ENCODE results near the gene NHSL1.

DNA sequence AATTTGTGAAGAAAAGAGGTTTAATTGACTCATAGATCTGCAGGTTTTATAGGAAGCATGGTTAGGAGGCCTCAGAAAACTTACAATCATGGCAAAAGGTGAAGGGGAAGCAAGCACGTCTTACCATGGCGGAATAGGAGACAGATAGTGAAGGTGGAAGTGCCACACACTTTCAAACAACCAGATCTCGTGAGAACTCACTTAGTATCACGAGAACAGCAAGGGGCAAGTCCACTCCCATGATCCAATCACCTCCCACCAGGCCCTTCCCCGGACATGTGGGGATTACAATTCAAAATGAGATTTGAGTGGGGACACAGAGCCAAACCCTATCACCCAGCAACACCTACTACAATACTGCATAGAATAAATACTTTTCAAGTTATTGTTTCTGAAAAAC is 102.6 kb downstream of the NHSL1 start:
- TF ChIP-seq, protein P1, sequence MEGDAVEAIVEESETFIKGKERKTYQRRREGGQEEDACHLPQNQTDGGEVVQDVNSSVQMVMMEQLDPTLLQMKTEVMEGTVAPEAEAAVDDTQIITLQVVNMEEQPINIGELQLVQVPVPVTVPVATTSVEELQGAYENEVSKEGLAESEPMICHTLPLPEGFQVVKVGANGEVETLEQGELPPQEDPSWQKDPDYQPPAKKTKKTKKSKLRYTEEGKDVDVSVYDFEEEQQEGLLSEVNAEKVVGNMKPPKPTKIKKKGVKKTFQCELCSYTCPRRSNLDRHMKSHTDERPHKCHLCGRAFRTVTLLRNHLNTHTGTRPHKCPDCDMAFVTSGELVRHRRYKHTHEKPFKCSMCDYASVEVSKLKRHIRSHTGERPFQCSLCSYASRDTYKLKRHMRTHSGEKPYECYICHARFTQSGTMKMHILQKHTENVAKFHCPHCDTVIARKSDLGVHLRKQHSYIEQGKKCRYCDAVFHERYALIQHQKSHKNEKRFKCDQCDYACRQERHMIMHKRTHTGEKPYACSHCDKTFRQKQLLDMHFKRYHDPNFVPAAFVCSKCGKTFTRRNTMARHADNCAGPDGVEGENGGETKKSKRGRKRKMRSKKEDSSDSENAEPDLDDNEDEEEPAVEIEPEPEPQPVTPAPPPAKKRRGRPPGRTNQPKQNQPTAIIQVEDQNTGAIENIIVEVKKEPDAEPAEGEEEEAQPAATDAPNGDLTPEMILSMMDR (IDR thresholded peaks at IDR 0.05; ENCODE audit: low read length): no peak
- TF ChIP-seq EZH2 (IDR thresholded peaks at IDR 0.05; ENCODE audit: borderline replicate concordance, low read length): no peak
